Urinary bladder (tissue), 4 donors: ENCODE measurements around the gene ERGIC1. TPM values are rescaled to one million over a fixed set of nuclear protein-coding genes. Genes with fewer than 3 reads are reported as not detected.
A peak's percentile ranks its signal among the peaks of the same experiment; 100 is the strongest.

Experiments used
- DNase-seq: peaks from one replicate; pipeline ENCODE4 v3.0.0-alpha.2; 2015; ENCODE audit errors: extremely low spot score
- H3K27ac ChIP-seq: one replicate; pipeline ENCODE4 v1.5.1; 2013; ENCODE audit warnings: low read depth, mild to moderate bottlenecking, moderate library complexity
- H3K36me3 ChIP-seq: one replicate; pipeline ENCODE4 v1.6.1; 2013; ENCODE audit warnings: mild to moderate bottlenecking, moderate library complexity; ENCODE audit not compliant: insufficient read depth
- H3K4me1 ChIP-seq: one replicate; pipeline ENCODE4 v1.6.1; 2013; ENCODE audit warnings: mild to moderate bottlenecking, moderate library complexity; ENCODE audit not compliant: insufficient read depth
- H3K4me3 ChIP-seq: one replicate; pipeline ENCODE4 v1.5.1; 2013; ENCODE audit warnings: low read depth, low read length
- WGBS: extraction: QIAGEN DNeasy Blood & Tissue Kit; methylation state at CpG from one replicate; pipeline ENCODE4 v1.1.7; 2013; 5-methylcytosine and 5-hydroxymethylcytosine counted together
- polyA plus RNA-seq: library from polyadenylated mRNA; stranded (reverse); fragments of 200-250 nt; gene quantifications from one replicate; pipeline ENCODE4 v1.2.3, GENCODE V29; 2013
- total RNA-seq: library from RNA; depleted of rRNA; stranded (reverse); fragments of >200 nt; gene quantifications from one replicate; pipeline ENCODE4 v1.2.3, GENCODE V29; 2014
- donor health status: healthy with polysubstance abuse.
- donor health status: healthy.

ERGIC1 gene
- total and polyA plus RNA-seq, 2 donors: 68.5 to 103 TPM

DNA sequence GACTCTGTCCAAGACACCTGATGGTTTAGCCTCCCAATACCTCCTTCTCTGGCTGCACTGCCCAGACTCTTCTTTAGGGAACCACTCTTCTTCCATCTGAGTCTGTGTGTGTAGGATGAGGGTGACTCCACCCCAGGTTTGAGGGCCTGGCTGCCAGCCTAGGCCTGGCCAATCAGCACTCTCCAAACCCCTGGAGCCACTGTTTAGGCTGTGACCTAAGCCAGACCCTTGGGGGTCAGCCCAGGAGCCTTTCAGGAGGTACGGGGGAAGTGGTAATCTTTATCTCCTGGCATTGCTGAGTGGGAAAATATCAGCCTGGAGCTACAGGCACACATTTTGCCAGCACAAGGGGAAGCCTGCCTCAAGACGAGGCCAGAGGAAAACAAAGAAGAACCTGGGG is 6.2 kb upstream of the ERGIC1 start:
- DNase-seq: no peak
- no peaks in the 10 kb centered on the region for H3K36me3 ChIP-seq
- H3K27ac ChIP-seq: no peak overlapping the region
- H3K4me1 ChIP-seq: no peaks in the 10 kb centered on the region
- 74% methylated on average over 2 of the region's 2 CpGs for WGBS
- no peak overlapping the region for H3K4me3 ChIP-seq

DNA sequence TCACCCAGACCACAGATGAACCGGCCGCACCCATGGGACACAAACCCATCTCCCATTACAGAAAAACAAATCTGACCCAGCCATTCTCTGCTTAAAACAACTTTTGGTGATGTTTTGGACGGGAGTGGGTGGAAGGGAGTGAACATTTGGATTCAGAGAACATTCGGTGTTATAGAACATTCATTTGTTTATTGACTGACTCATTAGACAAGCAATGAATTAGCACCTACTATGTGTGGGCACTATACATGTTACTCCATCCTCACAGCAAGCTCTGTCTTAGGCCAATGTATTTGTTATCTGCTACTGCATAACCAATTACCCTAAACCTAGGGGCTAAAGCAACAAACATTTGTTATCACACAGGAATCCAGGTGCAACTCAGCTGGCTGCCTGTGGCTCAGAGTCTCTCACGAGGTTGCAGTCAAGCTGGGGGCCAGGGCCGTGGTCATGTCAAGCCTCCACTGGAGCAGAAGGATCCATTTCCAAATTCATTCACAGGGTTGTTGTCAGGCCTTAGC is 5.1 kb upstream of the ERGIC1 start:
- Histone ChIP-seq H3K4me1 (no peaks in the 10 kb centered on the region), H3K36me3 (no peaks in the 10 kb centered on the region), H3K4me3 (no peak overlapping the region), H3K27ac (no peak overlapping the region)
- DNase-seq: no peak
- 70% methylated on average over 6 of the region's 6 CpGs for WGBS

DNA sequence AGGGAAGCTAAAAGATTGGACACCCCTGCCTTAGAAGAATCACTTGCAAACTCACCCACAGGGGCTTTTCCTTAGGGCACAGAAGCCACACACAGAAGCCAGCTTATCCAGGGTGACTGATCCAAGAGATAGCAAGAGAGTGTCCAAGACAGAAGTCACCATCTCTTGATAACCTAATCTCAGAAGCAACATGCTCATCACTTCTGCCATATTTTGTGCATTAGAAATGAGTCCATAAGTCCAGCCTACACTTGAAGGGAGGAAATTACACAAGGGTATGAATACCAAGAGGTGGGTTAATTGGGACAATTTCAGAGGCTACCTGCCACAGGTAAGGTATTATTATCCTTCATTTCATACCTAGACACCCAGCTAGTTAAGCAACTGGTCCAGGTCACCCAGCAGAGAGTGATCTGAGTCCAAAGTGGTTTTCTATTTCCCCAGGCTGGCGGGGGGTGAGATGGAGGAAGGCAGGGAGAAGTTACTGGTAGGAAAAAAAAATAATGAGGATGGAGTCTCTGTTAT is 3.7 kb upstream of the ERGIC1 start:
- WGBS: 92% methylated on average over 1 of the region's 1 CpG
- Histone ChIP-seq H3K27ac (no peak overlapping the region), H3K4me3 (no peak overlapping the region), H3K36me3 (no peaks in the 10 kb centered on the region), H3K4me1 (no peaks in the 10 kb centered on the region)
- DNase-seq: no peak

DNA sequence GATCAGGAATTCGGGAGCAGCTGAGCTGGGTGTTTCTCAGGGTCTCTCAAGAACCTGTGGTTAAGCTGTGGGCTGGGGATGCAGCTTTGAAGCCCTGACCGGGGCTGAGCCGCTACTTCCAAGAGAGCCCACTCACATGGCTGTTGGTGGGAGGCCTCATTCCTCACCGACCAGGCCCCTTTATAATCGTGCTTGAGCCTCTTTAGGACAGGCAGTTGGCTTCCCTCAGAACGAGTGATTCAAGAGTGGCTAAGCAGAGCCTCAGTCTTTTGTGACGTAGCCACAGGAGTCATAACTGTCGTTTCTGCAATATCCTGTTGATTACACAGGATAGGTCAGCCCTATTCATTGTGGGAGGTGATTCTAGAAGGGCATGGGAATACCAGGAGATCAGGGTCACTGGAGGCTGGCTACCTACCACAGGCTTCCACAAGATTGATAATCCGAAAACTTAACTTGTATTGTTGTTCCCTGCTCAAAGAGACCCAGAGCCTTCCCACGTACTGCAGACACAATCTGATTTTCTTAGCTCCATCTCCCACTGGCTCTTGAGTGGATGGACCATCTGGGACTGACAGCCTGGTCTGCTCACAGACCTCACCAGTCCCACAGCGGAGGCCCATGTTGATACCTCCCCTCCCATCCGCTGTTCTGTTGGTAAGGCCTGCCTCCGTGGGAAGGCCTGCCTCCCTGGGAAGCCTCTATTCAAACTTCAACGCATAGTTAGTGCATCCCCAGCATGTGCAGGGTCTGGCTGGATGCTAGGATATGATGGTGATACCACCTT is 3.0 kb upstream of the ERGIC1 start:
- no peak overlapping the region for H3K27ac ChIP-seq
- no peak for DNase-seq
- 68% methylated on average over 14 of the region's 14 CpGs for WGBS

DNA sequence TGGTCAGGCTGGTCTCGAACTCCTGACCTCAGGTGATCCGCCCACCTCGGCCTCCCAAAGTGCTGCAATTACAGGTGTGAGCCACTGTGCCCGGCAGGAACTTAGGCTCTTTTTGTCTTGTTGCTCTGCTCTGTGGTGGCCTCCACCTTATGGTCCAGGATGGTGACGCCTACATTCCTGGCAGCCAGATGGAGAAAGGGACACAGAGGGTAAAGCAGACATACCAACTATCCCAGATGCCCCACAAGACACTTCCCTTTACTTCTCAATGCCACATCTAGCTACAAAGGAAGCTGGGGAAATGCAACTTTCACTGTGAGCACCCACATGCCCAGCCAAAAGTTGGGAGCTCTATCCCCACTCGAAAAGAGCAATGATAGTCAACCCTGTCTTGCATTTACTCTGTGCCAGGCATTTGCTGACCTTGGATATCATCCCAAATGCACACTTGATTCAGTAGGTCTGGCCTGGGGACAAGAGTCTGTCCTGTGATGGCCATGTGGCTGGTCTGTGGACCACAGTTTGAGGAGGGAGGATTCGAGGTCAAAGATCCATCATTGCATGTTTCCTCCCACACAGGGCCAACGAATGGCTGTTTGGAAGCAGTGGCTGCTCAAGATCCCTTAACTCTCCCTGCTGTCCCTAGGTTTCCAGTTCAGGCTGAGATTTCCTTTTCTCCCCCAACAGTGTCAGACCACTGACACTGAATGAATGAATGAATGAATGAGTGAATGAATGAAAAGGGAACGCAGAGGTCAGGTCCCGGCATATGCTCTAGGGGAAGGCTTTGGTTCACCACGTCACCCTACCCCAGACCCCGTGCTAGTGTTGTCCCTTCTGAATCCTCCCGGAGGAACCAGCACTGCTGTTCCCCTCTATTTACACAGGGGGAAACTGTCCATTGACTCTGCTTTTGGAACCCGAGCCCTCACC is 1.4 kb upstream of the ERGIC1 start:
- Histone ChIP-seq H3K4me3 (no peak overlapping the region), H3K27ac (no peak overlapping the region), H3K36me3 (no peaks in the 10 kb centered on the region), H3K4me1 (no peaks in the 10 kb centered on the region)
- 80% methylated on average over 14 of the region's 14 CpGs for WGBS
- no peak for DNase-seq

More for the DNA sequence above, 3.0 kb upstream of the ERGIC1 start:
- Histone ChIP-seq H3K36me3 (no peaks in the 10 kb centered on the region), H3K4me1 (no peaks in the 10 kb centered on the region), H3K4me3 (no peak overlapping the region)

DNA sequence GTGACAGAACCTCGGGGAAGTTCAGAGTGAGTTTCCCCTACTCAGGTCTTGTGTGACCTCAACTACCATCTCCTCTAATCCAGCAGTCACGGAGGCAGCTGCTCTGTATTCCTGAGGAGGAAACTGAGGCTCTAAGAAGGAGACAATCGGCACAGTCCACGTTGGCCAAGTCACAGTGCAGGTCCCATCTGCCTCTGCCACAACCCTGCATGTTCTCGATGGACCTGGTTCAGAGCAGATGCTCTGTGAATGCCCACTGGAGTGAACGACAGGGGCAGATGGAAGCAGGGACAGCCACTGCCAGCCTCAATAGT is 722 bp upstream of the ERGIC1 start:
- Histone ChIP-seq H3K27ac (no peak overlapping the region), H3K4me3 (no peak overlapping the region), H3K4me1 (no peaks in the 10 kb centered on the region), H3K36me3 (no peaks in the 10 kb centered on the region)
- no peak for DNase-seq
- 51% methylated on average over 6 of the region's 6 CpGs for WGBS

DNA sequence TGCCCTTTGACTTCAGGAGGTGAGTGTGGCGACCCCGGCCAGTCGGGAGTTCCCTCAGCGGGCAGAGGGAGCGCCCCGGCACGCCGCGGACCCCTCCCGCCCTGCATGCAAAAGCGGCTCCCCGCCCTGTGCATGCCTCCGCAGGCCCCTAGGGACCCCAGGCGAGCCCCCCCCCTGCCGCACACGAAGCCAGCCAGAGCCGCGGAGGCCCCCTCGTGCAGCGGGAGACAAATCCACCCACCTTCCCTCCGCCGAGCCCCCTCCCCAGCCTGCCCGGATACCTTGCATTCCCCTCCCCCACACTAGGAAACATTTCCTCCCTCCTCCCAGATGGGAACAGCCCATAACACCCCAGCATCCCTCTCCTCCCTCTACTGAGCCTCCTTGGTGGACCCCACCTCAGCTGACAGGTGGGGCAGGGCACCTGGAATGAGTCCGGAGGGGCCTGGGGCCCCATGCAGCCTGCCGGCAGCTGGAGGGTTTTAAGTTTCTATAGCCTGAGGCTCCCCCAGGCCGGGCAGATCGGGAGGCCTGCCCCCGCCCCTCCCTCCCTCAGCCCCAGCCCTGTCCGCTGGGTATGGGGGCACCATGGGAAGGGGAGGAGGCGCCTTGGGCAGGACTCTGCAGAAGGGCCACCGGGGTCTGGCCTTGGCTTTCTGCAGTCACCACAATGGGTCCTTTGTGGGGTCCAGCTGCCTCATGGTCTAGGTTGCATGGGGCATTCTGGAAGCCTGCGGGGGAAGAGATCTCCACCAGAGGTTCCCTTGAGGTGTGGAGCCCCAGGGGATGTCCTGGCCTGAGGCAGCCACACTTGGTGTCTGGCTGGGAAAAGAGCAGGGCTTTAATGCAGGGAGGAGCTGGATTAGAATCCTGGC is 601 bp downstream of the ERGIC1 start:
- DNase-seq: no peak
- WGBS: 1% methylated on average over 32 of the region's 32 CpGs
- no peaks in the 10 kb centered on the region for H3K4me1 ChIP-seq

DNA sequence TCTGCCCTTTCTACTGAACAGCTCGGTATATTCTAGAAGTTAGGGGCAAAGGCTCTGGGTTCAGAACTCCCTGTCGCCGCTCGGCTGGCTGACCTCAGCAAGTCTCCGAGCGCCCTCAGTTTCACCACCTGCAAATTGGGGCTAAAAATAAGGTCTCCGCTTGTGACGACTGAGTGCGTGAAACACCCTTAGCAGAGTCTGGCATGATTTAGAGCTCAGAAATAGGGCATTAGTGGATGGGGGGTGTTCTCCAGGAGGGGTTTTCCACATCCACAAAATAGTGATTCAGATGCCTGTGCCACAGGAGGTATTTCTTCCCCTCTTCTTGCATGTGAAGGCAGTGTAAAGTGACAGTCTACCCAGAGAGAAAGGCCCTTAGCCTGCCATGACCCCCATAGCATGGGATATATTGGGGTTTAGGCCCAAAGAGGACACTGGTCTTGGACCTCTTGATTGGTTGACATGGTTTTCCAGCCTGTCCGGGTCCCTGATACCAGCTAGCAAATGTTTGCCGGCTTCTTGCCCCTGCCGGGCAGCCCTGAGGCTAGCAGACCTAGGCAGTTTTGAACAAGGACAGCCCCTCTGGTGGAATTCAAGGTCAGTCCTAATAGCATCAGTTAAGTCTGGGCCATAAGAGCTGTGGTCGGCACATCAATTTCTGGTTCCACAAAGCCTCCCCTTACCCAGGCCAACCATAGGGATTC is 1.4 kb downstream of the ERGIC1 start:
- DNase-seq: no peak
- H3K4me1 ChIP-seq: no peaks in the 10 kb centered on the region
- H3K36me3 ChIP-seq: no peaks in the 10 kb centered on the region
- no peak overlapping the region for H3K27ac ChIP-seq
- 66% methylated on average over 13 of the region's 13 CpGs for WGBS
- H3K4me3 ChIP-seq: peak overlapping the region; percentile 94

More for the DNA sequence above, 601 bp downstream of the ERGIC1 start:
- Histone ChIP-seq H3K4me3 (peak overlapping the region; percentile 94), H3K27ac (peak overlapping the region; percentile 42), H3K36me3 (no peaks in the 10 kb centered on the region)

DNA sequence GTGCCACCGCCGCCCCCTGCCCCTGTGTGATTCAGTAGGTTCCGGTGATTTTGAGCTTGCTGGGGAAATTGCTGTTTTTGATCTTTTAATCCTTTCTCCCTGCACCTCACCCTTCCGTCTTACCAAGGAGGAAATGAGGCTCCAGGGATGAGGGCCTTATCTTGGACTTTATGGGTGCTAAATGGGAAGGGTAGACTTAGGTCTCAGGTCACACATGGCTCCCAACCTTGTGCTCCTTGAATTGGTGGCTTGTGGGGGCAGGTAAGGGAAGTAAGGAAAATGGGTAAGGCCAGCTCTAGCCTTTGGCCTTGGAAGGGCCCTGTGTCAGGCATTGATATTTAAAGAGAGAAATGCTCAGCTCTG is 1.9 kb downstream of the ERGIC1 start:
- Histone ChIP-seq H3K27ac (peak overlapping the region; percentile 35), H3K4me3 (no peak overlapping the region), H3K4me1 (no peaks in the 10 kb centered on the region), H3K36me3 (no peaks in the 10 kb centered on the region)
- 88% methylated on average over 4 of the region's 4 CpGs for WGBS
- DNase-seq: no peak

DNA sequence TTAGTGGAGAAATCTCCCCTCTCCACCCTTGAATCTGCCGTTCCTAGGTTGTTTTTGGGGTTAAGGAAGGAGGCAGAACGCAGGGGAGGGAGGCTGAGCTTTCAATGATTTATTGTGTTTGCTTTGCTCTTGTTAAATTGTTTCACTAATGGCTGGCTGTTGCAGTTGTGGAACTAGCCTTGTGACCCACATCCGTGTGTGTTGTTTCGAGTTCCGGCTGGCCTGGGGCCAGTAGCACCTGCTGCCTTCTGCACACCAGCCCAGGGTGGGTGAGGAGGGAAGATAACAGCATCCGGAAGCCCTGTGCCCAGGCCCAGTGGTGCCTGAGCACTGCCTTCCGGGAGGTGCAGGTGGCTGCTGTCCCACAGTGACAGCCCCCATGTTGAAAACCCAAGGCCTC is 3.6 kb downstream of the ERGIC1 start:
- WGBS: 35% methylated on average over 7 of the region's 7 CpGs
- Histone ChIP-seq H3K36me3 (no peaks in the 10 kb centered on the region), H3K4me3 (no peak overlapping the region), H3K4me1 (no peaks in the 10 kb centered on the region), H3K27ac (peak overlapping the region; percentile 2)
- DNase-seq: peak; percentile 59

DNA sequence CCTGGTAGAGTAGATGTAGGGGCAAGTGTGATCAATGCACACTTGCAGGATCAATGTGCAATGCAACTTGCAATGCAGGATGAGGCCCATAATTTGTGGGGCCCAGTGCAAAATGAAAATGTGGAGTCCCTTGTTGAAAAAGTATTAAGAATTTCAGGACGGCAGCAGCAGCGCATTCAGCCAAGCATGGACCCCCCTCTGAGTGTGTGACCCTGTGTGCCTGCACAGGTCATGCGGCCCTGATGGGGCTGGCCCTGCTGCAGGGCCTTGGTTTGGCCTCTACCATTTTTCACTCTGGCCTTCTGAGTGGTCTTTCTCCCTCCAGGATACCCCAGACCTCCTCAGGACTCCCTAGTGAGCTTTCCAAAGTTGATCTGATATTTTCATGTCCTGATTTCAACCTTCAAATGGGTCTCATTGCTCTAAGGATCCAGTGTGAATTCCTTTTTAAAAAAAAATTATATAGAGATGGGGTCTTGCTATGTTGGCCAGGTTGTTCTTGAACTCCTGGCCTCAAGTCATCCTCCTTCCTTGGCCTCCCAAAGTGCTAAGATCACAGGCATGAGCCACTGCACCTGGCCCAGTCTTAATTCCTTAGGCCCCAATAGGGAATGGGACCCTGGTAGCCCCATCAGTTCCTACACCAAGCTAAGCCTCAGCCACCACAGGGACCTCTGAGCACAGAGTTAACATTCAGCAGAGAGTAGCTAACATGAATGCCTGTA is 4.3 kb downstream of the ERGIC1 start:
- no peak for DNase-seq
- Histone ChIP-seq H3K27ac (no peak overlapping the region), H3K4me1 (no peaks in the 10 kb centered on the region), H3K36me3 (no peaks in the 10 kb centered on the region), H3K4me3 (no peak overlapping the region)
- WGBS: 96% methylated on average over 3 of the region's 3 CpGs
